Inflammatory macrophage treated with lipopolysaccharide for 4 hours (primary cell): ENCODE data around the gene TGFA.

Experiments used
- DNase-seq: peaks from one replicate; pipeline ENCODE4 v3.0.0-alpha.2; 2020

TGFA gene

DNA sequence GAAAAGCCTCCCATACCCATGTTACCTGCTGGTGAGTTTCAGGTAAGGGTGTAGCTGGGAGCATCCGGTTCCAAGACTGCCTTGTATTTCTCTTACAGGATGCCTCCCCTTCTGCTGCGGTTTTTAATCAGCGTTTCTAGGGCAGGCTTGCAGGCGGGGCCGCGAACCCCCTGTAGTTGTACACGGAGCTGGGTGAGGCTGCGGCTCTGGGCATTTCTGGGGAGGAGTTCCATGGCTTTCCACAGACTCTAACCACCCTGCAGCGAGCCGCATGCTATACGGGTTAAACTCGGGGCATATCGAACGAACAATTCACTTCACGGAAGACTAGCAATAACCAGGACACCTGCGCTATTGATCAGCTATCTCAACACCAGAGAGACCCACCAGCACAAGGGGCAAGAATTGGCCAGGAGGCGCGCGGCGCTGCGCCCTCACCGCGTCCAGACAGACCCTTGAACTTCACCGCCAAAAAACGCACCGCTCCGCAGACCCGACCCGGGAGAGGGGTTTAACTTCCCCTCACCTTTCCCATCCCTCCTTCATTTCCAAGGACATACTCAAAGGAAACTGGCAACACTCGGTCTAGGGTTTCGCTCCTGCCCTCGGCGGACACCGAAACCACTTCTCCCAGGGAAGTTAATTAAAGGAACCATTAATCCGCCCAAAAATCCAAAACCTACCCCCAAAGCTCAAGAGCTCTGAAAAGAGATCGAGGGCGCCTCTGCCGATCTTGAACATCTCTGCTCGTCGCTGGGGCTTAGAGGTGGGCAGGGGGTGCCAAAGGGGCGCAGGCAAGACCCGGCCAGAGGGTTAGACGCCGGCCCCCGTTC lies 909 bp downstream of the TGFA start:
- DNase-seq: peak; percentile 33

GRCh38 chr2:70551167-70551566 lies 2.5 kb downstream of the TGFA start:
- DNase-seq: no peak

- no peak for DNase-seq
These were observed 3.7 kb downstream of the TGFA start for GRCh38 chr2:70549962-70550361.

- no peak for DNase-seq
These were observed 4.4 kb downstream of the TGFA start for GRCh38 chr2:70549064-70549710.

- no peak for DNase-seq
These were observed 5.4 kb downstream of the TGFA start for GRCh38 chr2:70548233-70548632.

DNA sequence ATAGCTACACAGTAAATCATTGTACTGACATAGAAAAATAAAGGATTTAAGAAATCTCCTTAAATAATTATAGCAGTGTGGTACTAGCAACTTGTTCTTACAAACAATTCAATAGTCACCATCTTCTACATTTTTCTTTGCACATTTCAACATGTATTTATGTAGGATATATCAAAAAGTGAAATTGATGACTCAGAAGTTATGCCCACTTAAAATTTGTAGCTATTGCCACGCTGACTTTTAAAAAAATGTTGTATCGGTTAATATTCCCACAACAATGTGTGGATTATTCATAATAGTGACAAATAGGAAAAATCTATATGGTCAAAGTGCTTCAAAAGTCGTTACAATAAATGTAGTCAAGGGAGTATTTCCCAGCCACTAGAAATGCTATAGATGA lies 6.7 kb downstream of the TGFA start:
- no peak for DNase-seq

DNA sequence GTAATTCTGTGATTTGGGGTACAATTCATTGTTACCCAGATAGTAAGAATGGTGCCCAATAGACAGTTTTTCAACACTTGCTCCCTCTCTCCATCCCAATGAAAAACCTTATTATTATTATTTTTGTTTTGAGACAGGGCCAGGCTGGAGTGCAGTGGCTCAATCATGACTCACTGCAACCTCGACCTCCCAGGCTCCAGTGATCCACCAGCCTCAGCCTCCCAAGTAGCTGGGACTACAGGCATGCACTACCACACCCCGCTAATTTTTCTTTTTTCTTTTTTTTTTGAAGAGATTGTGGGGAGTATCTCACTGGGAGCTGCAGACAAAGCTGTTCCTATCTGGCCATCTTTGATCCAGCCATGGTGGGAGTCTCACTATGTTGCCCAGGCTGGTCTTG lies 7.2 kb downstream of the TGFA start:
- DNase-seq: no peak

GRCh38 chr2:70541481-70542020 lies 12.1 kb downstream of the TGFA start:
- DNase-seq: no peak

- DNase-seq: no peak
These were observed 15.8 kb downstream of the TGFA start for GRCh38 chr2:70537840-70538239.

- DNase-seq: no peak
These were observed 17.0 kb downstream of the TGFA start for GRCh38 chr2:70536517-70537055.

- no peak for DNase-seq
These were observed 18.1 kb downstream of the TGFA start for GRCh38 chr2:70535573-70535972.

DNA sequence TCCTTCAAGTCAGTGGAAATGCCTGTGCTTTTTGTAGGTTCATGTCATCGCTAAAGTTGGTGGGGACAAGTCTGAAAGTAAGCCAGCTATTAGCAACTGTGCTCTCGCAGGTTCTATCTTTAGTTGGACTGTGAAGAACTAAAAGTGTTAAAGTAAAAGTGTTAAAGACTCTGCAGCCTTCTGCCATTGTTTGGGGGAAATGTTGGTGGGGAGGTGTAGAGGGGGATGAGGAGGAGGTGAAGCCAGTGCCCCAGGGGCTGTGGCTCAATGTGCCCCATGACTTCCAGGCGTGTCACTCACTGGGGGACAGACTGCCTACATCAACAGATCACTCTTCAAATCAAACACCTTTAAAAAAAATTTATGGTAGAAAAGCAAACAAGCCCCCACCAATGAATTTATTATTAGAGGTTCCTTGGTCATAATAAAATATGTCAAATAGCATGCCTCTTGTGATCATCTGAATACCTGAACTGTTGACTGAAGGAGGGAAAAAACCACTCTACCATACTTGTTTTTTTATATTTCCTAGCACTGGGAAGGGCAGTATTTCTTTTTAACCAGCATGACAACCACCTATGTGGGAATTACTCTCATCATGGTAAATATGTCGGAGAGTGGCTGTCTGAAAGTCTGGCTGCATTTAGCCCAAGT lies 19.3 kb downstream of the TGFA start:
- no peak for DNase-seq

GRCh38 chr2:70532244-70532935 lies 21.2 kb downstream of the TGFA start:
- no peak for DNase-seq

- DNase-seq: peak; percentile 94
These were observed 22.1 kb downstream of the TGFA start for GRCh38 chr2:70531419-70532086.

DNA sequence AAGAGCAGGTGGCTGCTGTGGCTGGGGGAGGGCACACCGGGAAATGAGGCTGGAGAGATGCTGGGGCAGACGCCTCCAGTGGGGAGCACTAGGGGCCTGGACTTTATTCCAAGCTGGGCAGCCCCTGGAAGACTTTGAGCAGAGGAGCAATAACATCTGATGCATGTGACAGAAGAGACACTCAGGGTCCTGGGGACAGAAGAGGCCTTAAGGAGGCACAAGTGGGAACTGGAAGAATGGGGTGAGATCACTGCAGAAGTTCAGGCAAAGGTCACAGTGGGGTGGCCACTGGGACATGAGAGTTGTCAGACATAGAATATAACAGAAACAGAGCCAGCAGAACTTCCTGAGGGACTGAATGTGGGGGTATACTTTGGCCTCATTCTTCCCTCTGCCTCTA lies 24.0 kb downstream of the TGFA start:
- DNase-seq: peak; percentile 81

- no peak for DNase-seq
These were observed 24.7 kb downstream of the TGFA start for GRCh38 chr2:70528929-70529328.

GRCh38 chr2:70528276-70528675 lies 25.4 kb downstream of the TGFA start:
- no peak for DNase-seq

DNA sequence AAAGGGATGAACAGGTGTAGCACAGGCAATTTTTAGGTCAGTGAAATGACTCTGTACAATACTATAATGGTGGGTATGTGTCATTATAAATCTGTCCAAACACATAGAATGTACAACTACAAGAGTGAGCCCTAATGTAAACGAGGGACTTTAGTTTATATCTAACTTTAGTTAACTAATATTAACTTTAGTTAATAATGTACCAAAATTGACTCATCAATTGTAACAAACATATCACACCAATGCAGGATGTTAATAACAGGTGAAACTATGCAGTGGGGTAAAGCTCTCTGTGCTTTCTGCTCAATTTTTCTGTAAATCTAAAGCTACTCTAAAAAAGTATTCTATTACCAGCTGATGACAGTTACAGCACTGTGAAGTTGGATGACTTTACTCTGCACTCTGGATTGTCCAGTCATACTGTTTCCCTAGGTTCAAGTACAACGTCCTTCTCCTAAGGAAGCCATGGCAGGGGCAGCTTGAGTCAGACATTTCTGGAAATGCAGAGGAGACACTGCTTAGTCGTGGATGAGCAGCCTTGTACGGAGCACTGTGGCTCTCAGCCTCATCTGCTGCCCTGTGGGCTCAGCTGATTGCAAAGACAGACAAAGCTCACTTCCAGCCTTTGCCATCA lies 26.1 kb downstream of the TGFA start:
- no peak for DNase-seq

GRCh38 chr2:70526126-70526525 lies 27.5 kb downstream of the TGFA start:
- no peak for DNase-seq

DNA sequence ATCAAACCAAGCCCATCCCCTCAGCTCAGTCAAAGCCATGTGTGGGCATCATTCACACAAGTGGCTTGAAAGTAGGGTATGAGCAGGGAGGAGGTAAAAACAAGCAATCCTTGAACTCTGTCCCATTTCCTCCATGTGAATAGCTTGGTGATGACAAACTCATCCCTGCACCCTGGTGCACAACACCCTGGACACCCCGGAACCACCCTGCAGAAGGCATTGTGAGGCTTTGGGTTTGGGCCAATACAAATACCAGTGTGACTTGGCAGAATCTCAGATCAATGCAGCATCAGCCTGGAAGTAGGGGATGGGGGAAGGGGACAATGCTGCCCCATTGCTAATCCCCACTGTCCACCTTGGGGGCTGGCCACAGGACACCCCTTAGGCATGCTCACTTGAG lies 28.6 kb downstream of the TGFA start:
- DNase-seq: no peak
